Liver (tissue), 9 donors: ENCODE measurements around the gene NSUN4. TPM values are rescaled to one million over a fixed set of nuclear protein-coding genes. Genes with fewer than 3 reads are reported as not detected.

Experiments
- DNase-seq: peaks from one replicate; pipeline ENCODE4 v3.0.0-alpha.2; 2017; ENCODE audit warnings: low spot score
- H3K27ac ChIP-seq, 2 donors: one replicate each; pipeline ENCODE4 v1.7.0; 2013; ENCODE audit warnings: inconsistent platforms in 2 of 2, low read length in 2 of 2, control low read depth in 1 of 2, low read depth in 1 of 2, mild to moderate bottlenecking in 1 of 2
- H3K27me3 ChIP-seq, 4 donors: one replicate each; pipeline versions ENCODE4 v1.6.1 to v1.7.0; 2013; ENCODE audit warnings: low read length in 3 of 4, inconsistent platforms in 1 of 4, mild to moderate bottlenecking in 1 of 4, moderate library complexity in 1 of 4; ENCODE audit not compliant: control insufficient read depth in 4 of 4, insufficient read depth in 4 of 4
- H3K36me3 ChIP-seq, 4 donors: one replicate each; pipeline versions ENCODE4 v1.6.1 to v1.7.0; 2013; ENCODE audit warnings: low read length in 3 of 4, mild to moderate bottlenecking in 3 of 4, low read depth in 1 of 4, moderate library complexity in 1 of 4; ENCODE audit not compliant: control insufficient read depth in 4 of 4, insufficient read depth in 3 of 4
- H3K4me1 ChIP-seq, 4 donors: one replicate each; pipeline versions ENCODE4 v1.6.1 to v1.7.0; 2013; ENCODE audit warnings: low read length in 3 of 4, mild to moderate bottlenecking in 3 of 4, moderate library complexity in 1 of 4; ENCODE audit not compliant: control insufficient read depth in 4 of 4, insufficient read depth in 4 of 4
- H3K4me3 ChIP-seq, 3 donors: one replicate each; pipeline versions ENCODE4 v1.6.1 to v1.7.0; 2013; ENCODE audit warnings: low read length in 3 of 3, control low read depth in 1 of 3, low read depth in 1 of 3, mild to moderate bottlenecking in 1 of 3
- H3K9ac ChIP-seq, 2 donors: one replicate each; pipeline ENCODE4 v1.7.0; 2013; ENCODE audit warnings: low read length in 2 of 2, mild to moderate bottlenecking in 2 of 2, moderate library complexity in 2 of 2, control low read depth in 1 of 2, low read depth in 1 of 2
- H3K9me3 ChIP-seq, 4 donors: one replicate each; pipeline versions ENCODE4 v1.6.1 to v1.7.0; 2013; ENCODE audit warnings: low read length in 3 of 4; ENCODE audit not compliant: control insufficient read depth in 4 of 4
- CTCF ChIP-seq: fragments of 150-350 bp; IDR thresholded peaks from 2 replicates; pipeline ENCODE4 v1.5.1; 2017; ENCODE audit warnings: improper control_type of control experiment, low read depth, low read length; ENCODE audit not compliant: missing input control
- EGR1 ChIP-seq, 2 donors: IDR thresholded peaks; 2 replicates each; pipeline ENCODE4 v1.6.1; 2016 to 2018; ENCODE audit warnings: antibody characterized with exemption in 2 of 2, low read depth in 2 of 2
- FOXA1 ChIP-seq: IDR thresholded peaks from 2 replicates; pipeline ENCODE4 v1.6.1; 2016; ENCODE audit warnings: antibody characterized with exemption
- GABPA ChIP-seq, 2 donors: IDR thresholded peaks in 1 of 2; conservative IDR thresholded peaks in 1 of 2; 2 replicates each; pipeline ENCODE4 v1.6.1; 2016; ENCODE audit warnings: antibody characterized with exemption in 2 of 2, mild to moderate bottlenecking in 1 of 2, moderate library complexity in 1 of 2
- HNF4A ChIP-seq, 2 donors: conservative IDR thresholded peaks; 2 replicates each; pipeline ENCODE4 v1.6.1; 2016; ENCODE audit warnings: antibody characterized with exemption in 2 of 2, mild to moderate bottlenecking in 2 of 2
- HNF4G ChIP-seq: IDR thresholded peaks from 2 replicates; pipeline ENCODE4 v1.6.1; 2016; ENCODE audit warnings: antibody characterized with exemption
- JUND ChIP-seq, 2 donors: IDR thresholded peaks; 2 replicates each; pipeline ENCODE4 v1.6.1; 2016; ENCODE audit warnings: antibody characterized with exemption in 2 of 2
- MAX ChIP-seq: IDR thresholded peaks from 2 replicates; pipeline ENCODE4 v1.6.1; 2016; ENCODE audit warnings: antibody characterized with exemption
- NR2F2 ChIP-seq: IDR thresholded peaks from 2 replicates; pipeline ENCODE4 v1.6.1; 2016; ENCODE audit warnings: antibody characterized with exemption
- REST ChIP-seq: IDR thresholded peaks from 2 replicates; pipeline ENCODE4 v1.6.1; 2016; ENCODE audit warnings: antibody characterized with exemption, mild to moderate bottlenecking
- RXRA ChIP-seq, 2 donors: IDR thresholded peaks; 2 replicates each; pipeline ENCODE4 v1.6.1; 2017 to 2018; ENCODE audit warnings: antibody characterized with exemption in 2 of 2, mild to moderate bottlenecking in 1 of 2
- TAF1 ChIP-seq: conservative IDR thresholded peaks from 2 replicates; pipeline ENCODE4 v1.6.1; 2016; ENCODE audit warnings: antibody characterized with exemption, mild to moderate bottlenecking
- ZBTB33 ChIP-seq: IDR thresholded peaks from 2 replicates; pipeline ENCODE4 v1.6.1; 2016; ENCODE audit warnings: antibody characterized with exemption
- WGBS: extraction: QIAGEN DNeasy Blood & Tissue Kit; methylation state at CpG from one replicate; pipeline ENCODE4 v1.1.7; 2013; 5-methylcytosine and 5-hydroxymethylcytosine counted together
- polyA plus RNA-seq, 2 donors: library from polyadenylated mRNA; stranded (reverse) in 1 of 2; unstranded in 1 of 2; fragments of 200-250 nt in 1 of 2; fragments of >200 nt in 1 of 2; fragmentation: Nextera tagmentation in 1 of 2; extraction: Ambion mirVana in 1 of 2; gene quantifications; one replicate each; pipeline versions ENCODE4 v1.2.1 to v1.2.3, GENCODE V29; 2013 to 2015
- total RNA-seq, 2 donors: library from RNA; depleted of rRNA; stranded (reverse); fragments of >200 nt; gene quantifications; one replicate each; pipeline ENCODE4 v1.2.3, GENCODE V29; 2014
- donor health status: healthy.
- donor health status: healthy.
- donor health status: healthy.
- donor health status: healthy.
- donor health status: healthy.

Gene NSUN4
- total and polyA plus RNA-seq, 4 donors = 7.0 to 17.2 (median 12.0) TPM

- no peak for TF ChIP-seq MAX
- TF ChIP-seq TAF1 = no peak
- TF ChIP-seq FOXA1 = no peak
These were observed 2.2 kb downstream of the NSUN4 start (continued) for GRCh38 chr1:46342677-46343350.

- Histone ChIP-seq H3K27me3 (no peaks in the 10 kb centered on the region), H3K9me3 (no peaks in the 10 kb centered on the region), H3K4me3 (no peak overlapping the region), H3K36me3 (peaks cover 2 to 23% (median 12%) of the 10 kb centered on the region in 4 donors), H3K4me1 (peaks cover 0 to 12% (median 9%) of the 10 kb centered on the region in 4 donors), H3K27ac (no peak overlapping the region), H3K9ac (no peak overlapping the region)
- TF ChIP-seq NR2F2 (no peak), RXRA (IDR thresholded peaks at IDR 0.05) (no peak), HNF4A (conservative IDR thresholded peaks at IDR 0.05) (no peak), MAX (no peak), HNF4G (no peak), CTCF (no peak), FOXA1 (no peak), REST (no peak), ZBTB33 (no peak), EGR1 (IDR thresholded peaks at IDR 0.05; ENCODE audit: low read depth in 2 of 2) (no peak), GABPA (IDR thresholded peaks at IDR 0.05 in 1 of 2, conservative IDR thresholded peaks at IDR 0.05 in 1 of 2) (no peak), JUND (IDR thresholded peaks at IDR 0.05) (no peak)
- no peak for DNase-seq
- WGBS = 96% methylated on average over 4 of the region's 4 CpGs
These were observed 2.7 kb downstream of the NSUN4 start for GRCh38 chr1:46343351-46343695.
